Ovary (tissue), 9 donors: ENCODE results near the gene ARPC1B. TPM values are rescaled to one million over a fixed set of nuclear protein-coding genes. Genes with fewer than 3 reads are reported as not detected.

ENCODE experiments used
- DNase-seq, 5 donors: peaks; one replicate each; pipeline ENCODE4 v3.0.0-alpha.2; 2019 to 2020
- H3K27ac ChIP-seq, 2 donors: fragments of 200-600 bp; one replicate each; pipeline versions ENCODE4 v1.5.1 to v1.8.0; 2019 to 2022
- H3K27me3 ChIP-seq: fragments of 200-600 bp; one replicate; pipeline ENCODE4 v1.8.0; 2022
- H3K36me3 ChIP-seq: fragments of 200-600 bp; sonication (generic); one replicate; pipeline ENCODE4 v1.5.1; 2019
- H3K4me1 ChIP-seq: one replicate; pipeline ENCODE4 v1.8.1; 2013; ENCODE audit warnings: mild to moderate bottlenecking, moderate library complexity; ENCODE audit not compliant: insufficient read depth
- H3K4me3 ChIP-seq: fragments of 200-600 bp; sonication (generic); one replicate; pipeline ENCODE4 v1.5.1; 2017
- H3K9me3 ChIP-seq, 2 donors: fragments of 200-600 bp in 1 of 2; sonication (generic) in 1 of 2; one replicate each; pipeline versions ENCODE4 v1.5.1 to v1.8.1; 2013 to 2019; ENCODE audit warnings: mild to moderate bottlenecking in 1 of 2, moderate library complexity in 1 of 2
- CTCF ChIP-seq, 3 donors: fragments of 450-650 bp in 2 of 3; fragments of 200-600 bp in 1 of 3; IDR thresholded peaks; one replicate each; pipeline versions ENCODE4 v1.5.1 to v1.8.0; 2016 to 2022; ENCODE audit warnings: antibody characterized with exemption in 3 of 3, mild to moderate bottlenecking in 1 of 3
- EP300 ChIP-seq: sonication (generic); formaldehyde crosslinking; IDR thresholded peaks from one replicate; pipeline ENCODE4 v1.6.1; 2017; ENCODE audit warnings: antibody characterized with exemption
- POLR2A ChIP-seq: fragments of 450-650 bp; IDR thresholded peaks from one replicate; pipeline ENCODE4 v1.6.1; 2017; ENCODE audit warnings: antibody characterized with exemption, mild to moderate bottlenecking, moderate library complexity
- WGBS, 3 donors: extraction: QIAGEN DNeasy Blood & Tissue Kit in 1 of 3; methylation state at CpG; one replicate each; pipeline versions ENCODE4 v1.1.5 to v1.1.7; 2013 to 2017; 5-methylcytosine and 5-hydroxymethylcytosine counted together
- intact Hi-C, 4 donors: fragments of 100-400 bp; cut with DNase I; formaldehyde crosslinking; loops; one replicate each; pipeline versions ENCODE4 v1.11.0 to v1.15.1; 2022 to 2023
- polyA plus RNA-seq, 2 donors: library from polyadenylated mRNA; stranded (reverse); fragments of 200-250 nt in 1 of 2; fragments of 350-450 nt in 1 of 2; fragmentation: Illumina TruSeq in 1 of 2; extraction: RNeasy Lipid Tissue Mini Kit (QIAGEN cat#74804) in 1 of 2; gene quantifications; one replicate each; pipeline ENCODE4 v1.2.3, GENCODE V29; 2013 to 2014
- total RNA-seq, 7 donors: library from RNA; depleted of rRNA in 2 of 7; stranded (reverse); fragments of >200 nt in 2 of 7; fragmentation: NEBNext Ultra II Directional in 3 of 7; extraction: Animal tissue kit (Norgen Biotek cat#: 25700) in 3 of 7; gene quantifications; one replicate each; pipeline versions ENCODE4 v1.1.0 to v1.2.4, GENCODE V29; 2016 to 2023
- donor health status: DM: no; HTN: no; CAD: no; lungs with moderate emphysema.
- donor health status: DM: no; HTN: no; CAD: no.
- donor health status: Bipolar disorder and iron deficiency.
- donor health status: DM: yes; HTN: yes; CAD: no.
- donor health status: DM: no; HTN: no; CAD: no.
- donor health status: DM: yes; HTN: yes; CAD: no.

ARPC1B gene
- total and polyA plus RNA-seq, 9 donors, result 24.2 to 82.5 (median 56.1) TPM

GRCh38 chr7:99396418-99397296, 22.1 kb downstream of the ARPC1B start:
- no peak overlapping the region for H3K27ac ChIP-seq
- no peak for DNase-seq
- intact Hi-C loops, result loop anchor here in 2 of 4 donors (10.0 kb wide), 1 partner anchor 252 kb away; the partner anchor contains the start of gene SMURF1 (in 2 of the 2)
- H3K36me3 ChIP-seq, result no peaks in the 10 kb centered on the region
- TF ChIP-seq POLR2A (no peak), EP300 (no peak), CTCF (IDR thresholded peaks at IDR 0.05) (no peak)
- H3K4me1 ChIP-seq, result peaks cover 3% of the 10 kb centered on the region
- H3K9me3 ChIP-seq, result no peaks in the 10 kb centered on the region
- WGBS, 3 donors, result 46 to 51% (median 47%) methylated on average over 21 of the region's 21 CpGs
- H3K27me3 ChIP-seq, result no peaks in the 10 kb centered on the region
- H3K4me3 ChIP-seq, result no peak overlapping the region

GRCh38 chr7:99397297-99397983, 22.9 kb downstream of the ARPC1B start:
- Histone ChIP-seq H3K9me3 (no peaks in the 10 kb centered on the region), H3K36me3 (no peaks in the 10 kb centered on the region), H3K4me3 (no peak overlapping the region), H3K27ac (no peak overlapping the region), H3K27me3 (no peaks in the 10 kb centered on the region), H3K4me1 (peaks cover 3% of the 10 kb centered on the region)
- WGBS, 3 donors, result 84 to 87% (median 84%) methylated on average over 18 of the region's 18 CpGs
- no peak for DNase-seq
- TF ChIP-seq CTCF (IDR thresholded peaks at IDR 0.05) (no peak), EP300 (no peak), POLR2A (no peak)
- intact Hi-C loops, result loop anchor here in 2 of 4 donors (10.0 kb wide), 1 partner anchor 253 kb away; the partner anchor contains the start of gene SMURF1 (in 2 of the 2)

DNA sequence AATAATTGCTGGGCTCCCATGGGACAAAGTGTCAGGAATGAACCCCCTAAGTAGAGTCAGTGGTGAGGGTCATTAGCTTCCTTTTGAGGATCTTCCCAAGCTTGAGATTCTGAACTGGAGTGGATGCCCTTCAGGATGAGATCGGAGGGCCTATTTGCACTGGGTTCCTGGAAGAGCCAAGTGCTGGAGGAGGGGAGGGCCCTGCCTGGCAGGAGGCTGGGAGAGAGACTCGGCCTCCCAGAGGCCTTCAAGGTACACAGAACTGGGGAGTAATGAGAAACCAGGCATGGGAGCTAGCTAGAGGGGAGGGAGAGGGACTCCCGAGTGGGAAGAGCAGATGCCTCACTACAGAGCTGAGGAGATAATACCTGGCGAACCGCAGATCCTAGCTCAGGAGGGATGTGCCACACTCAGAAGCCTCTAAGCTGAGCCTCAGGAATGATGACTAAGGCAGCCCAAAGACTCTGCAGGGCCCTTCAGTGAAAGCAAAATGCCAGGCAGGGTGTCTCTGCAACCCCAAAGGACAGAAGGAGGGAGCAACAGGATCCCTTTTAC, 24.4 kb downstream of the ARPC1B start:
- Histone ChIP-seq H3K27ac (no peak overlapping the region), H3K4me3 (no peak overlapping the region), H3K4me1 (no peaks in the 10 kb centered on the region), H3K36me3 (no peaks in the 10 kb centered on the region), H3K9me3 (no peaks in the 10 kb centered on the region), H3K27me3 (no peaks in the 10 kb centered on the region)
- WGBS, 3 donors, result 53 to 68% (median 65%) methylated on average over 5 of the region's 5 CpGs
- TF ChIP-seq CTCF (IDR thresholded peaks at IDR 0.05) (no peak), EP300 (no peak), POLR2A (no peak)
- intact Hi-C loops, result loop anchor here in 2 of 4 donors (10.0 kb wide), 1 partner anchor 254 kb away; the partner anchor contains the start of gene SMURF1 (in 2 of the 2)
- DNase-seq, result no peak

- TF ChIP-seq EP300, result no peak
- no peak for TF ChIP-seq CTCF (IDR thresholded peaks at IDR 0.05)
- no peak for TF ChIP-seq POLR2A
- WGBS, 3 donors, result 56 to 79% (median 67%) methylated on average over 6 of the region's 6 CpGs
- H3K36me3 ChIP-seq, result no peaks in the 10 kb centered on the region
- no peak for DNase-seq
- no peaks in the 10 kb centered on the region for H3K9me3 ChIP-seq
- H3K27ac ChIP-seq, result no peak overlapping the region
- no peaks in the 10 kb centered on the region for H3K27me3 ChIP-seq
- H3K4me1 ChIP-seq, result peaks cover 1% of the 10 kb centered on the region
- no peak overlapping the region for H3K4me3 ChIP-seq
- intact Hi-C loops, result loop anchor here in 2 of 4 donors (10.0 kb wide), 1 partner anchor 255 kb away; the partner anchor contains the start of gene SMURF1 (in 2 of the 2)
Observed at GRCh38 chr7:99399597-99399996, 25.1 kb downstream of the ARPC1B start.
